Naive thymus-derived CD4-positive, alpha-beta T cell (primary cell): ENCODE measurements around the gene ATG5. TPM values are rescaled to one million over a fixed set of nuclear protein-coding genes. Genes with fewer than 3 reads are reported as not detected.

Experiments
- ATAC-seq: fragments of 150-1000 bp; cut with Tn5 transposase; 2 replicates; pipeline ENCODE4 v1.10.0; 2021; ENCODE audit warnings: mild to moderate bottlenecking, moderate library complexity
- CTCF ChIA-PET: fragments of 350-600 bp; sonication (Branson Sonifier 250); formaldehyde crosslinking; loops from one replicate; lab custom pipeline; 2021; ENCODE audit warnings: antibody characterized with exemption; lab: Charles Lee
- POLR2A ChIA-PET: fragments of 350-600 bp; sonication (Branson Sonifier 250); formaldehyde crosslinking; loops from one replicate; lab custom pipeline; 2021; ENCODE audit warnings: antibody characterized with exemption, inconsistent platforms; lab: Charles Lee
- DNase-seq, 9 donors: peaks; one replicate each; pipeline versions ENCODE4 v3.0.0 to v3.0.0-alpha.2; 2020 to 2022; ENCODE audit warnings: mixed read lengths in 1 of 9
- H3K27ac ChIP-seq: one replicate; pipeline ENCODE4 v1.7.0; 2013; ENCODE audit warnings: mild to moderate bottlenecking, low read depth, low read length, moderate library complexity
- H3K27me3 ChIP-seq, 2 donors: one replicate each; pipeline ENCODE4 v1.7.0; 2013; ENCODE audit warnings: low read length in 2 of 2, mild to moderate bottlenecking in 2 of 2, moderate library complexity in 2 of 2; ENCODE audit not compliant: control insufficient read depth in 2 of 2, insufficient read depth in 2 of 2
- H3K36me3 ChIP-seq, 3 experiments: 1 replicate in 2 of 3; 2 replicates in 1 of 3; pipeline ENCODE4 v1.7.0; 2013; ENCODE audit warnings: low read length in 3 of 3, mild to moderate bottlenecking in 3 of 3, moderate library complexity in 1 of 3; ENCODE audit not compliant: insufficient read depth in 3 of 3, control insufficient read depth in 2 of 3
- H3K4me1 ChIP-seq, 2 donors: one replicate each; pipeline ENCODE4 v1.7.0; 2013; ENCODE audit warnings: low read length in 2 of 2, mild to moderate bottlenecking in 2 of 2, moderate library complexity in 1 of 2; ENCODE audit not compliant: control insufficient read depth in 2 of 2, insufficient read depth in 2 of 2
- H3K4me3 ChIP-seq: 2 replicates; pipeline ENCODE4 v1.7.0; 2013; ENCODE audit warnings: mild to moderate bottlenecking, low read length
- H3K9me3 ChIP-seq, 3 experiments: 1 replicate in 2 of 3; 2 replicates in 1 of 3; pipeline ENCODE4 v1.7.0; 2013; ENCODE audit warnings: low read length in 3 of 3; ENCODE audit not compliant: control insufficient read depth in 2 of 3
- H3K27ac Mint-ChIP-seq, 9 donors: one replicate each; pipeline ENCODE4 v1.8.0; 2020 to 2022; ENCODE audit warnings: mixed read lengths in 9 of 9, mild to moderate bottlenecking in 8 of 9, moderate library complexity in 5 of 9, inconsistent platforms in 2 of 9
- H3K27me3 Mint-ChIP-seq, 5 donors: one replicate each; pipeline ENCODE4 v1.8.0; 2021 to 2022; ENCODE audit warnings: mixed read lengths in 5 of 5, mild to moderate bottlenecking in 1 of 5
- H3K36me3 Mint-ChIP-seq, 5 donors: one replicate each; pipeline ENCODE4 v1.8.0; 2020 to 2022; ENCODE audit warnings: mixed read lengths in 5 of 5, mild to moderate bottlenecking in 3 of 5, inconsistent platforms in 1 of 5
- H3K4me1 Mint-ChIP-seq, 7 donors: one replicate each; pipeline ENCODE4 v1.8.0; 2020 to 2022; ENCODE audit warnings: mixed read lengths in 7 of 7, mild to moderate bottlenecking in 3 of 7, inconsistent platforms in 1 of 7
- H3K4me3 Mint-ChIP-seq, 10 donors: one replicate each; pipeline ENCODE4 v1.8.0; 2020 to 2022; ENCODE audit warnings: mild to moderate bottlenecking in 10 of 10, mixed read lengths in 10 of 10, moderate library complexity in 6 of 10, inconsistent platforms in 2 of 10
- H3K9me3 Mint-ChIP-seq, 11 donors: one replicate each; pipeline ENCODE4 v1.8.0; 2020 to 2022; ENCODE audit warnings: mixed read lengths in 11 of 11, mild to moderate bottlenecking in 4 of 11, inconsistent platforms in 1 of 11, moderate library complexity in 1 of 11
- intact Hi-C, 2 donors: fragments of 100-400 bp; cut with micrococcal nuclease; formaldehyde crosslinking; loops; one replicate each; pipeline ENCODE4 v1.15.1; 2023
- polyA plus RNA-seq, 2 donors: library from polyadenylated mRNA; unstranded; fragments of 300-500 nt; fragmentation: Illumina TruSeq; gene quantifications; one replicate each; pipeline ENCODE4 v1.2.3, GENCODE V29; 2021
- total RNA-seq, 6 experiments: library from RNA in 5 of 6; stranded (reverse) in 5 of 6; gene quantifications; 1 replicate in 5 of 6; 2 replicates in 1 of 6; pipeline ENCODE4 v1.2.3 and lab custom pipeline; 2021 to 2026

ATG5 gene
- total and polyA plus RNA-seq, 7 experiments from 2014 or later: 24.0 to 32.9 (median 28.8) TPM

DNA sequence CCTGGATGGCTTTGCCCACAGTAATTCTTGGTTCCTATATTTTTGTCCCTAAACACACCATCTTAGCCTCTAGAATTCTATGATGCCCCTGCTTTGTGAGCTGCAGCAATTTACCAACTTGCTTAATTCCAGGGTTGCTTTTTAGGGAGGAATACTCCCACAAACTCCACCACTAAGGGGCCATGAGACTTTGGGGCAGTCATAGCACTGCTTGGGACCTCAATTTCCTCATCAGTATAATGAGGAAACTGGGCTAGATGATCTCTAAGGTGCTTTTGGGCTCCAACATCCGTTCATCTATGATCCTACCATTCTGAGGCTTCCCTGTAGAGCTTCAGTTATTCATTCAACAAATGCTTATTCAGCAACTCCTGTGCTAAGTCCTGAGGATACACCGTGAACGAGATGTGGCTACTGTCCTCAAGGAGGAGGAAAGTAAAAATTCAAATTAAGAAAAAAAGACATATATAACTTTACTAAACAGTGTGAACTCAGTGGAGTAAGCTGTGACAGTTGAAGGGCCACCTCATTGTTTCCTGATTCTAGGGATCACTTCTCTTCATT is 164.2 kb downstream of the ATG5 start:
- ChIA-PET POLR2A (interaction anchor here (0.6 kb wide), 1 partner anchor 12 kb away, joined by 3 read pairs; no protein-coding TSS in a partner anchor), CTCF (no interaction called here)
- Histone ChIP-seq H3K4me3 (no peak overlapping the region), H3K27ac (no peak overlapping the region), H3K9me3 (no peaks in the 10 kb centered on the region), H3K27me3 (no peaks in the 10 kb centered on the region), H3K36me3 (no peaks in the 10 kb centered on the region), H3K4me1 (peaks cover 6 to 26% of the 10 kb centered on the region in 2 donors)
- Mint-ChIP-seq H3K27ac (peak overlapping the region in 1 of 9 donors; percentile 42), H3K4me3 (peak overlapping the region in 1 of 10 donors; percentile 15), H3K27me3 (peaks cover 0 to 3% (median 0%) of the 10 kb centered on the region in 5 donors), H3K4me1 (peaks cover 13 to 53% (median 22%) of the 10 kb centered on the region in 7 donors), H3K9me3 (peaks cover 0 to 4% (median 0%) of the 10 kb centered on the region in 11 donors), H3K36me3 (peaks cover 0 to 10% (median 3%) of the 10 kb centered on the region in 5 donors)
- DNase-seq: no peak
- intact Hi-C loops: loop anchor here in 1 of 2 donors (5.0 kb wide), 1 partner anchor 44 kb away; no protein-coding TSS in a partner anchor
- no peak for ATAC-seq

GRCh38 chr6:106160189-106160588 is 165.4 kb downstream of the ATG5 start:
- Histone ChIP-seq H3K4me1 (peaks cover 6 to 26% of the 10 kb centered on the region in 2 donors), H3K27ac (no peak overlapping the region), H3K4me3 (no peak overlapping the region), H3K36me3 (no peaks in the 10 kb centered on the region), H3K27me3 (no peaks in the 10 kb centered on the region), H3K9me3 (no peaks in the 10 kb centered on the region)
- CTCF ChIA-PET: no interaction called here
- ATAC-seq (no peak), DNase-seq (no peak)
- intact Hi-C loops: loop anchor here in 1 of 2 donors (5.0 kb wide), 1 partner anchor 43 kb away; no protein-coding TSS in a partner anchor
- Mint-ChIP-seq H3K4me1 (peaks cover 13 to 53% (median 22%) of the 10 kb centered on the region in 7 donors), H3K4me3 (no peak overlapping the region), H3K36me3 (peaks cover 0 to 8% (median 3%) of the 10 kb centered on the region in 5 donors), H3K9me3 (peaks cover 0 to 4% (median 0%) of the 10 kb centered on the region in 11 donors), H3K27me3 (peaks cover 0 to 3% (median 0%) of the 10 kb centered on the region in 5 donors), H3K27ac (no peak overlapping the region)
- POLR2A ChIA-PET: no interaction called here

DNA sequence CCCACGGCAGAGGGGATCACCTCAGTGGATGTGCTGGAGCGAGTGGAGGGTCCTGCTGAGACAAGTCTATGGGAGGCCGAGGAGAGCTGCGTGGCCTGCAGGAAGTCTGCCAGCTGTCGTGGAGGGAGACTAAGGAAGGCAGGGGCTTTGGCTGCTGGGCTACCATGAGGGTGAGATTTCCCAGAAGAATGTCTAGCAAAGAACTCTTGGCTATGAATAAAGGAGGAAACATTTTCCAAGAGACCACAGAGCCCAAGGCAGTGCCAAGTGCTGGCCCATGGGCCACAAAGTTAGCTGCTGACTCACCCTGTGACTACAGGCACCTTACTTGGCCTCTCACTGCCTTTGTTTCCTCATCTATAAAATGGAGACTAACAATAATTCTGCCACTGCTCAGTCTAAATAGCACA is 166.0 kb downstream of the ATG5 start:
- H3K27ac Mint-ChIP-seq: no peak overlapping the region
- no peak overlapping the region for H3K27ac ChIP-seq
- no peaks in the 10 kb centered on the region for H3K9me3 ChIP-seq
- H3K4me1 Mint-ChIP-seq: peaks cover 10 to 48% (median 20%) of the 10 kb centered on the region in 7 donors
- no peaks in the 10 kb centered on the region for H3K36me3 ChIP-seq
- DNase-seq (no peak), ATAC-seq (no peak)
- H3K27me3 Mint-ChIP-seq: peaks cover 0 to 3% (median 0%) of the 10 kb centered on the region in 5 donors
- no peak overlapping the region for H3K4me3 ChIP-seq
- H3K27me3 ChIP-seq: no peaks in the 10 kb centered on the region
- H3K36me3 Mint-ChIP-seq: peaks cover 0 to 4% (median 3%) of the 10 kb centered on the region in 5 donors
- peaks cover 6 to 22% of the 10 kb centered on the region in 2 donors for H3K4me1 ChIP-seq
- H3K4me3 Mint-ChIP-seq: no peak overlapping the region
- POLR2A ChIA-PET: no interaction called here
- CTCF ChIA-PET: no interaction called here
- H3K9me3 Mint-ChIP-seq: peaks cover 0 to under 1% (median 0%) of the 10 kb centered on the region in 11 donors
- intact Hi-C loops: no loop called here

DNA sequence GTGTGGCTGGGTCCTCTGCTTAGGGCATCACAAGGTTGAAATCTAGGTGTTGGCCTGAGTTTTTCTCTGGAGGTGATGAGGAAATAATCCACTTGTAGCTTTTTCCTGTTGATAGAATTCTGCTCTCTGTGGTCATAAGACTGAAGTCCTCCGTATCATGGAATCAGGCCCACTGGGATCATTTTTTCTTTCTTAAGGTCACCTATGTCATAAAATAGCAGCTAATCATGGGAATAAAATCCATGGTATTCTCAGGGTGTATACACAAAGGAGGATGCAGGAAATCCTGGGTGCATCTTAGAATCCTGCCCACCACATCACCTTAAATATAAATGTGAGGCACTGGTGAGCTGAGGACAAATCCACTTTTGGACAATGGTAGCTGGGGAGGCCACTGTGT is 166.7 kb downstream of the ATG5 start:
- no peak overlapping the region for H3K27ac ChIP-seq
- peaks cover 0 to 3% (median 0%) of the 10 kb centered on the region in 5 donors for H3K27me3 Mint-ChIP-seq
- H3K36me3 Mint-ChIP-seq: peaks cover 0 to 4% (median 1%) of the 10 kb centered on the region in 5 donors
- H3K27ac Mint-ChIP-seq: peak overlapping the region in 1 of 9 donors; percentile 28
- CTCF ChIA-PET: no interaction called here
- ATAC-seq (no peak), DNase-seq (no peak)
- H3K4me1 Mint-ChIP-seq: peaks cover 3 to 41% (median 12%) of the 10 kb centered on the region in 7 donors
- H3K27me3 ChIP-seq: no peaks in the 10 kb centered on the region
- POLR2A ChIA-PET: interaction anchor here (0.6 kb wide), 1 partner anchor 55 kb away, joined by 4 read pairs; no protein-coding TSS in a partner anchor
- no peaks in the 10 kb centered on the region for H3K36me3 ChIP-seq
- H3K4me3 Mint-ChIP-seq: no peak overlapping the region
- no peaks in the 10 kb centered on the region for H3K9me3 Mint-ChIP-seq
- intact Hi-C loops: no loop called here
- H3K4me3 ChIP-seq: no peak overlapping the region
- peaks cover 1 to 15% of the 10 kb centered on the region in 2 donors for H3K4me1 ChIP-seq
- H3K9me3 ChIP-seq: no peaks in the 10 kb centered on the region

DNA sequence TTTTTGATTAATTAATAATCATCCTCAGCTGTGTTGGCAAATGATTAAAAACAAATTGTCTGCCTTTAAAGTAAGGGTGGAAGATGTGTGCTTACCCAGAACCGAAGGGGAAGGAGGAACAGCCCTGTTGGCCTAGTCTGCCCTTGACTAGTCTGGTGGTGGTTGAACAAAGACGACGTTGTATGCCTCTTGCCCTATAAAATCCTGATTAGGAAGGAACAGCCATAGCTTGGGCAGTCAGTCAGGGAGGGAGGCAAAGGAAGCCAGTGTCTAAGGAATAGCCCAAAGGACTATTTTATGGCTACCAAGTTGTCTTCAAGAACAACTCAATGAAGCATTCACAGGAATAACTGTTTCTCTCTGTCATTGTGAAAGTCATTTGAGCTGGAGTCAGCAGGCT is 168.7 kb downstream of the ATG5 start:
- no peaks in the 10 kb centered on the region for H3K4me1 ChIP-seq
- ChIA-PET POLR2A (no interaction called here), CTCF (no interaction called here)
- no peak overlapping the region for H3K4me3 ChIP-seq
- intact Hi-C loops: no loop called here
- Mint-ChIP-seq H3K4me3 (no peak overlapping the region), H3K9me3 (peaks cover 0 to 7% (median 0%) of the 10 kb centered on the region in 11 donors), H3K4me1 (peaks cover 0 to 26% (median 0%) of the 10 kb centered on the region in 7 donors), H3K27ac (peak overlapping the region in 1 of 9 donors; percentile 38), H3K36me3 (peaks cover 0 to 7% (median 3%) of the 10 kb centered on the region in 5 donors), H3K27me3 (peaks cover 0 to 3% (median 0%) of the 10 kb centered on the region in 5 donors)
- no peak overlapping the region for H3K27ac ChIP-seq
- no peak for DNase-seq
- no peaks in the 10 kb centered on the region for H3K36me3 ChIP-seq
- no peaks in the 10 kb centered on the region for H3K9me3 ChIP-seq
- H3K27me3 ChIP-seq: no peaks in the 10 kb centered on the region
- no peak for ATAC-seq

DNA sequence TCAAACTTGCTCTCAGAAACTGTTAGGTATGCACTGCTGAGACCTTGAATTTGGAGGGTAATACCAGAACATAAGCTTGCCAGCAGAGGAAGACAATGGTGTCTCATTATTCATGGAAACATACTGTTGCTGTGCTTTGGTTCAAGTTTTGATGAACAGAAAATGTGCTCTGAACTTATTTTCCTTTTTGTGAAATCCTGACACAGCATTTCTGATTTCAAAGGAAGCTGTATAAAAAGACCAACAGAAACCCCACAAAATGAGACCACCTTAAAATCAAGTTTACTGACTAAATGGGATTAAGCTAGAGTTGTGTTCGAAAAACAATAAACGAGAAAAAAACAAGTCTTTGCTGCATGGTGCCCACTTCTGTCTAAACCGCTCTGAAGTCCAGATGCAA is 169.1 kb downstream of the ATG5 start:
- H3K27me3 ChIP-seq: no peaks in the 10 kb centered on the region
- Mint-ChIP-seq H3K27me3 (peaks cover 0 to 3% (median 0%) of the 10 kb centered on the region in 5 donors), H3K4me3 (no peak overlapping the region), H3K36me3 (peaks cover 0 to 6% (median 3%) of the 10 kb centered on the region in 5 donors), H3K9me3 (peaks cover 0 to 9% (median 0%) of the 10 kb centered on the region in 11 donors), H3K4me1 (peaks cover 0 to 22% (median 0%) of the 10 kb centered on the region in 7 donors), H3K27ac (peak overlapping the region in 1 of 9 donors; percentile 38)
- CTCF ChIA-PET: no interaction called here
- H3K27ac ChIP-seq: no peak overlapping the region
- no peaks in the 10 kb centered on the region for H3K4me1 ChIP-seq
- no peaks in the 10 kb centered on the region for H3K9me3 ChIP-seq
- POLR2A ChIA-PET: no interaction called here
- no peak overlapping the region for H3K4me3 ChIP-seq
- H3K36me3 ChIP-seq: no peaks in the 10 kb centered on the region
- ATAC-seq: no peak
- no peak for DNase-seq
- intact Hi-C loops: no loop called here
